Measurements from ENCODE around the gene GABBR2.

Gene GABBR2

DNA sequence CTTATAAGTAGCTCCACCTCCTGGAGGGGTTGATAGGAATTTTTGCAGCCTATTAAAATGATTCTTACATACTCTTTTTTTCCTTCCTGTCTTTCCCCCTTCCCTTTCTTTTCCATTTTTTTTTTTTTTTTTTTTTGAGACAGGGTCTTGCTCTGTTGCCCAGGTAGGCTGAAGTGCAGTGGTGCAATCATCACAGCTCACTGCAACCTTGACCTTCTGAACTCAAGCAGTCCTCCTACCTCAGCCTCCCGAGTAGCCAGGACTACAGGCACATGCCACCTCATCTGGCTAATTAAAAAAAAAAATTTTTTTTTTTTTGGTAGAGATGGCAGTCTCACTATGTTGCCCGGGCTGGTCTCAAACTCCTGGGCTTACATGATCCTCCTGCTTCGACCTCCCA, 448.9 kb downstream of the GABBR2 start:
- no peak for DNase-seq (ENCODE audit: low read depth in 2 of 2)

DNA sequence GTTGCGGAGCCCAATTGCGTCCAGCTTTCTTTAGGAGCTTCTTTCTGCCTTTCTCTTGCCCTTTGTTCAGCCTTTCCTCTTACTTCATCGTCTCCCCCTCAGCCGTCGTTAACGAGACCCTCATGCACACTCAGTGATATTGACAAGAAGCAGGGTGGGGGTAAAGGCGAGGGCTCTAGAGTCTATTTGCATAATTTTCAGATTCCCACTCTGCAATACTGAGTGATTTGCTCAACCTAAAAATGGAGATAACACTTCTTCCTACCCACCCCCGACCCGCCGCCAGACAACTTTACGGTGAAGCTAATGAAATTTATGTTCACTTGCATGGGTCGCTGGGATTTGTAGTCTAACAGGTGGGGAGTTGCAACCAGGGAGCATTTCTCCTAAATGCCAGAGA, 452.0 kb downstream of the GABBR2 start:
- DNase-seq (ENCODE audit: low read depth in 2 of 2): no peak

DNA sequence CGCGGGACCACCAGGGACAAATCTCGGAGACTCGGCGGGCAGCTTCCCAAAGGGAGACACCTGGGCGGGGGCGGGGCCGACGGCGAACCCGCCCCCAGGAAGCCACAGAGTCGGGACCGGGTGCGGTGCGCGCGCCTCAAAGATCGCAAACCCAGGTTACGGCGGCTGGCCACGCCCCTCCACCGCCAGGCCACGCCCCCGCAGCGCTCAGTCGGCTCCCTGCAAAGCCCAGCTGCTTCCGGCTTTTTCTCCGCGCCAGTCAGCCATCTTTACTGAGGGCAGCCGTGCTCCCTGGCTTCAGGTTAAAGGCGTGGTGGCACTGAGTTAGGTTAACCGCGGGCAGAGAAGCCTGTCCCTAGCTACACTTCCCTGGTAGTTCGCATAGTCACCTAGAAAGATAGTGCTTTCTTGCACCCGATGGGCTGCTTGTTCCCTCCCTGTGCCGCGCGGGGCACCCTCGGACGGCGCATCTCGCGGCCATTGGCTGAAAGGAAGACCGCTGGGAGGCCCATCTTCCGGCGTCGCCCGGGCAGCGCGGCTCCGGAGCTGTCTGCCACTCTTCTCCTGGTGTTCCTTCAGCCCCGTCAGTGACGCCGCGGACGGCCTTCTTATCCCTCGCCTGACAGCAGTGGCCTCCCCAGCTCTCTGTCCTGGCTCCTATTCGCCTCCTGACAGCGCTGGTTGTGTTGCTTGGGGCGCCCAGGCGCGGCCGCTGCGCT, 453.0 kb downstream of the GABBR2 start, which contains the start of gene TBC1D2:
TBC1D2 (minus strand) TSS at position 72 of the 719 bp plus-strand sequence. CDS start 108 bp downstream, outside the sequence.
- DNase-seq (ENCODE audit: low read depth in 2 of 2): peak; percentile 82 to 83

GRCh38 chr9:98255061-98255577, 453.6 kb downstream of the GABBR2 start:
- no peak for DNase-seq (ENCODE audit: low read depth in 2 of 2)

DNA sequence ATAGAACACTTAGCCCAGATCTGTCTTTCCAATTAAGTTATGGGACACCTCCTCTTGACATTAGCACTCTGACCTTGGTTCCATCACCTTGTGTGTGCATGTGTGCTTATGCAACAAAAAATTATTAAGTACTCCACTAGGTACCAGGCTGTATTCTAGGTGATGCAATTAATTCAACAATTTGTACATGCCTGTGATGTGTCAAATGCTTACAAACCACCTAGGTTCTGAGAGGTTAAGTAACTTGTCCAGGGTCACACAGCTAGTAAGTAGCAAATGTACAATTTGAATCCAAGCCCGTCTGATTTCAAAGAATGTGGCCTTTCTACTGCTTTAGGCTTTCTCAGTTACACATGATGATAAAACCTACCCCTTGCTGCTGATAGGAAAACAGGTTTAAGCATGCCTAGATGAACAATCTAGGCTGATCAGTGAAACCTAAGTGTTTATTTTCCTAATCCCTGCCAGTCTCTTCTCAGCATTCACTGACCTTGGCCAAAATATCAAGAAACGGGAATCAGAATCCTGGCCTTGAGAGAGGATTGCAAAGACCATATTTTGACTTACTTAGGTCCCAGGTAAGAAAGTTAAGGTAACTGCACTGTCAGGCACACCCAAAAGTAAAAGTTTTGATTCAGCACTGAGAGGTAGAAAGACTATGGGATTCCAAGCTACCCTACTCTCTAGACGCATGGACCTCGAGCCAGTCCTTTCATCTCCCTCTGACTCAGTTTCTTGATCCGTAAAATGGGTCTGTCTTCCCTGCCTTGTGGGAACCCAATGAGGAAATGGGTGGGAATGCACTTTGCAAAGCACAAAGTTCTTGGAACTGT, 454.3 kb downstream of the GABBR2 start:
- DNase-seq (ENCODE audit: low read depth in 2 of 2): no peak

- no peak for DNase-seq (ENCODE audit: low read depth in 2 of 2)
These were observed 455.2 kb downstream of the GABBR2 start for GRCh38 chr9:98253565-98253964.

GRCh38 chr9:98251551-98251950, 457.2 kb downstream of the GABBR2 start:
- no peak for DNase-seq (ENCODE audit: low read depth in 2 of 2)

DNA sequence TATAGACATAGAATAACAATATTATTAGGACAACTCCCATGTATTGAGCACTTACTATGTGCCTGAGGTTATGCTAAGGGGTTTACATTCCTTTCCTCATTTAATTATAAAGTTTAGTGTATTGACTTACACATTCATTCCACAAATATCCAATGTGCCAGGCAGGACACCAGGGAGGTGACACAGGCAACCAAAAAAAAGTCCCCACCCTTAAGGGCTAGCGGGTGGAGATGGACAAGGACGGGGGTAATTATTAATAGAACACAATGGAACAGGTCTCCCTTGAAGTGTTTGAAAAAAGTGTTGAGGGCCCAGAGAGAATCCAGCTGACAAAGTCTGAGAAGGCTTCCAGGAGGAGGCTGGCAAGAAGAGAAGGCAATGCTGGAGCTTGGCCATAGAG, 459.0 kb downstream of the GABBR2 start:
- no peak for DNase-seq (ENCODE audit: low read depth in 2 of 2)

- DNase-seq (ENCODE audit: low read depth in 2 of 2): peak; percentile 71 to 74
These were observed 459.8 kb downstream of the GABBR2 start for GRCh38 chr9:98248737-98249474.

DNA sequence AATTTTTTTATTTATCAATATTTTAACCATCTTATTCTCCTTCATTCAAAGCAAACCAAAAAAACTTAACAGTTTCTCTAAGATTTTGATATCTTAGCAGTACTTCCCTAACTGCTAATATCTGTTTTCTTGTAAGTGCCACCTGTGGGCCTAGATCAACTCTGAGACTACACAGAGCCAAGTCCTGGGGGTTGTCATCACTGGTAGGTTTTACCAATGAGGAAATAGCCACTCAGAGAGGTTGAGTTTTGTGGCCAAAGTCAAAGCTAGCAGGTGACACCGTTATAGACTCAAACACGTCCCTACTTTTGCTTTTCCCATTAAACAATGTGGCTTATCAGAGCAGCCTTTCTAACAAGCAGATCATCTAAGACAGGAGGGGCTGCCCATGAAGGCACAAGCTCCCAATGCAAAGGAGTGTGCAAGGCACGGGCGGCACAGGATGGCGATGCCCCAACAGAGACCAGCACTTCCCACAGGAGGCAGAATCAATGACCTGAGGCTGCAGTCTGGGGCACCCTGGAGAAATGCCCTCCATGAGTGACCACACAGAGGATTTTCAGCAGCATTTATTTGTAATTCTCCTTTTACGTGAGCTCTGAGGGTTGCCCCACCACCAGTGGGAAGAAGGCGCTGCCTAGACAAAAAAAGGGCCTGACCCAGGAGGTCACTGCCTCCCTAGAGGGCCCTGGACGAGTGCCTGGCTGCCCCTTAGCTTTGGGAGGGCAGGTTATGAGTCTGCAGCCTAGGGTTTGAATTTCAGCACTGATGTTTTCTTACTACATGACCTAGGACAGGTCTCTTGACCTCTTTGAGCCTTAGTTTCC, 460.7 kb downstream of the GABBR2 start:
- no peak for DNase-seq (ENCODE audit: low read depth in 2 of 2)

GRCh38 chr9:98242426-98242825, 466.3 kb downstream of the GABBR2 start:
- DNase-seq (ENCODE audit: low read depth in 2 of 2): no peak

DNA sequence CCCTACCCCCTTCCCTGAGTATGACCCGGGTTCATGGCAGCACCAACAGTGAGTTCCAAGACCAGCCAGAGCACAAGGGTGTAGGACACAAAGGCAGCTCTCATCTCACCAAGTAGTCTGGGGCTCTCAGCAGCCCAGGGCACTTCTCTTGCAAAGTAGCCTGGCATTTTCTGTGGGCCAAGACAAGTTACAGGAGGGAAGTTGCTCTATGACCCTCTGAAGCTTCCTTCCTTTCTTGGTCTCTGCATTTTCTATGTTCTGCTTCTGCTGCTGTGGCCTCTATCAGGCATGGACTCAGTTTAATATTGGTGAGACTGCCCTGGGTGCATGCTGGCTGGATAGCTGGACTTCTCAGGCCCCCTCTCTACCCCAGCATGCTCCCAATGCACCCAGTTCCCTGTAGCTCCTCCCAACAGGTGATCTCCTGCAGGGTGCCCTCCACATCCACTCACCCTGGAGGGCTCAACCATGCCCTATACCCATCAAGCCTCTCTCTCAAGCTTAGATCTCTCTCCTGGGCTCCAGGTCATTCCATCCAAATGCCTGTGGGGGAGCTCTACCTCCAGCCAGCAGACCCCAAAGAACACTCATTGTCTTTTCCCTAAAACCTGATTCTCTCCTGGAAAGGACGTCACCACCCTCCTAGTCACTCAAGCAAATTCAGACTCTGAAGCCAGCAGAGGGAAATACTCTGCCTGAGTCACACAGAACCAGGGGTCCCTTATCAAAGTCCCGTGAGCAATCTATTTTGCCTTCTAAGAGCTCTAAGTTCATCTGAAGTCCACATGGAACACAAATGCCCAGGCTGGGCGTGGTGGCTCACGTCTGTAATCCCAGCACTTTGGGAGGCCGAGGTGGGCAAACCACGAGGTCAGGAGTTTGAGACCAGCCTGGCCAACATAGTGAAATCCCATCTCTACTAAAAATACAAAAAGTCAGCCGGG, 467.1 kb downstream of the GABBR2 start:
- DNase-seq (ENCODE audit: low read depth in 2 of 2): no peak

- no peak for DNase-seq (ENCODE audit: low read depth in 2 of 2)
These were observed 468.3 kb downstream of the GABBR2 start for GRCh38 chr9:98240475-98240874.

Measured in fibroblast of skin of left quadriceps (primary cell).